Activated gamma-delta T cell (primary cell): Measurements from ENCODE around the gene LDB2.

Source experiments
- DNase-seq: peaks from one replicate; lab custom pipeline; 2025; lab: John Stamatoyannopoulos, UW

The LDB2 gene

DNA sequence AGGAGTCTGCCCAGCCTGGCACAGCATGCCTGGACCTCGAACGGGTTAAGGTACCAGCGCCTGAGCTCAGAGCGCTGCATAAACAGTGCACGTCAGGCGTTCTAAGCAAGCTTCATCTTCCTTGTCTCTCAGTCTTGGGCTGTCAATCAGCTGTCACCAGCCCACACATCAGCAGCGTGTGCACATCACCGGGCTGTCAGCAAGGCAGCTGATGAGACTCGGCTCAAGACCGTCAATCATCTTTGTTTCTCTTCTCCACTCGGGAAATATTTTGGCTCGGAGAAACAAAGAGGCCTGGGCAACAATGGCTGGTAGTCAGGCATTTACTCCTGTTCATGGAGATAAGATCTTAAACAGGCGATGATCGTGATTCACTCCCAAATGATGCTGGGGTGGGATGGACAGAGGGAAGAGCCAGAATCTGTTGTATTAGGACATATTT is 141.3 kb downstream of the LDB2 start:
- DNase-seq, result no peak

- DNase-seq, result no peak
These were observed 144.3 kb downstream of the LDB2 start for GRCh38 chr4:16754104-16754503.

- no peak for DNase-seq
These were observed 146.3 kb downstream of the LDB2 start for GRCh38 chr4:16752150-16752549.

DNA sequence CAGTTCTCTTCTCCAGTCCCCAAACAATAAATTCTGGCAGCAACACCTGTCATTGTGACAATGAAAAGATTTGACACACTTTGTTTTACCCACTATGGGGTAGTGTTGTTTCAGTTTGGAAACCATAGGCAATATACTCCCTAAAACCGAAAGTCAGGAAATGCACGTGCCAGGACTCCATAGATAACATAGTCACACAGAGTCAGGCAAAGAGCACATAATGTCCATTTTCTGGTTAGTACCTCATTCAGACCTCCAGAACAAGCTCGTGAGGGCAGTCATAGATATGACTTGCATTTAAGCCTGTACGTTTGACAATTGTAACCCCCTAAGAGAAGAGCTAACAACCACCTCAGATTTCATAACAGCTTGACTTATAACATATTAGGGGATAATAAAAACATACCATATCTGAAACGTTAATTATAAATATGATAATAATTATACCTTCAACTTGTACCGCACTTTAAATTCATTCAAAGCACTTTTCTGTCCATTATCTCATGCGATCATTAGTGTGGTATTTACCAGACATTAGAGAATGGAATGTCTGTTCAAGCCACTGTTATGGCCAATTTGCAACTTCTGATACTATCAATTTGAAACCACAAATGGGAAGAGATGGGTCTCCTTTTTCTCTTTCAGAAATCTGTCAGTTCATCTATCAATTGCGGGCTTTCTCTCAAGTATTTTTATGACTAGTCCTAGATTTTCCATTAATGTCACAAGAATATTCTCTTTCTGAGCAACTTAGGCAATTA is 147.4 kb downstream of the LDB2 start:
- DNase-seq, result no peak

- DNase-seq, result no peak
These were observed 148.2 kb downstream of the LDB2 start for GRCh38 chr4:16750216-16750615.

DNA sequence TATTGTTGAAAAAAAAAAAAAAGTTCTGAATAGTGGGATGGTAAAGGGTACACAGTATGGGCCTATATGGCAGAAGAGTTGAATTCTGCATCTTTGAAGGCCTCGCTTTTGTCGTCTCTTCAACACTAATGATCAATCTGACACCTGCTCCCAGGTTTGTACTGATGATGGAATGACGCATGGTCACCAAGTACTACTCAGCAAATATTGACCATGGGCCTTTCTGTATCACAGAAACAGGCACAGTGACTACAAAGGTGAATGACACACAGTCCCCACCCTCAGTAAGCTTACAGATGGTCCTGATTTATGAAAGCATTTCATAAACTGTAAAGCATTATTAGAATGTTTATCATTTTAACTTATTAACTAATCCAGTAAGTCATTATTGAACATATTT is 152.6 kb downstream of the LDB2 start:
- DNase-seq, result no peak

DNA sequence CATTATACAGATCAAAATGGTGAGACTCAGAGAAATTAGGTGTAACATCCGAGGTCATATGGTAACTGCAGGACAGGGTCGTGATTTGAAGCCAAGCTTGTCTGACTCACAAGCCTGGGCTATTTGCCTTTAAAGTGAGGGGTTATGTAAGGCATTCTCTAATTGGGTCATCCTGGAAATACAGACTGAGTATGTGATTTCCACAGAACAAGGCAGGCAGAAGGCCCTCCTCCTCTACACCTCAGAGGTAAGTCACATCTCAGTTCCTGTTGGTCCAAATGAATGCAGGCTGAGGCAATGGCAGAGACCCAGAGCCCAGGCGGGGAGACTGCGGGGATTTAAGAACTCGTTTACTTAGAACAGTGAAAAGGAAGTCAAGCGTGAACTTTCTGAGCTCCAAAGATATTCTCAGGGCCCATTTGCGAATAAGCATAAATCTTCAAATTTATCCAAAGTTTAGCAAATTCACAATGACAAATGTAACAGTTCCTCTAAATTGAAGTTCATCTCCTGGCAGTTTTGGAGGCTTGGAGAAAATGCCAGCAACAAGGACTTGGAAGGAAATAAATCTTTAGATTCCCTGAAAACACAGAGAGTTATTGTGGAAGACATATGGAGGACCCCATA is 153.3 kb downstream of the LDB2 start:
- DNase-seq, result no peak

- DNase-seq, result no peak
These were observed 157.2 kb downstream of the LDB2 start for GRCh38 chr4:16741287-16741686.

- DNase-seq, result no peak
These were observed 158.3 kb downstream of the LDB2 start for GRCh38 chr4:16739997-16740624.

- DNase-seq, result no peak
These were observed 159.9 kb downstream of the LDB2 start for GRCh38 chr4:16738558-16738957.

- DNase-seq, result no peak
These were observed 164.9 kb downstream of the LDB2 start for GRCh38 chr4:16733509-16733908.

GRCh38 chr4:16732741-16733140 is 165.7 kb downstream of the LDB2 start:
- DNase-seq, result no peak

- DNase-seq, result no peak
These were observed 166.6 kb downstream of the LDB2 start for GRCh38 chr4:16731776-16732380.

DNA sequence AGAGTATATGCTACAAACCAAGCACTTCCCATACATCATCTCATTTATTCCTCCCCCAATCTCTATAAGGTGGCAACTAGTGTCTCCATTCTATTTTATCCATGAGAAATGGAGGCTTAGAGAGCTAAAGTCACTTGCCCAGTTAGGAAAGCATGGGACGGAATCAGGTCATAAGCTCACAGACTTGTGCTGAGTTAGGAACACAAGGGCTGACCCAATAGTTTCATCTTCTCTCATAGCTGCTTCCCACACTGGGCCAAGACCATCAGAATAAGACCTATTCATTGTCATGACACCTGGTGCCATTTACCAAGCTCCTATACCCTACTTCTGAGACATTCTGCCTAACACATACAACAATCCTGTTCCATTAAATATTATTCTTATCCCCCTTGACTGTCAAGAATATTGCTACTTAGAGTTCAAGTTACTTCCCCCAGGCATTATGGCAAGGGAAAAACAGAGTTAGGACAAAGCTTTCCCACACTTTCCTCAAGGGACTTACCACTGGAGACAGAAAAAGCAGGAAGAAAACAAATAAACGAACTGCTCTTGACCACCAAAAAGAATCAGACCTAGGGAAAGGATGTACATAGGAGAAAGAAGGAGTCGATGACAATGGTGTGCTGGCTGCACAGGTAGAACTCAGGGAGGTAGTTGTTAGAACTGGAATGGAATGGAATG is 167.8 kb downstream of the LDB2 start:
- no peak for DNase-seq

DNA sequence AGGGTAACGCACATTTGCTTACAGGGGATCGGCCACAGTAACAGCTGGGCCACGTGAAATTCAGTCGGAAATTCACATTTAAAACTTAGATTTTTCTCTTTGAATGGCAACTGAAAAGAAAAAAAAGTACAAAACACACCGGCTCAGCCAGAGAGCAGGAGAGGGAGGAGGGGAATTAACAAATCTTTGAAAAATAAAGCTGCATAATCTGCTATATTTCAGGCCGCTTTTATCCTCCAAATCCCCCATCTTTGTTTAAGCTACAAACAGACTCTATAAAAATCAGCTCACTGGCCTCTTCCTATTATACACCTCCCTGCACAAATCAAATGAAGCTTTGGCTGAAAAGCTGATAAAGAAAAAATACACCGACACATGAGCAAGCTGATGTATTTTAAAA is 169.1 kb downstream of the LDB2 start:
- no peak for DNase-seq

GRCh38 chr4:16728849-16729248 is 169.6 kb downstream of the LDB2 start:
- no peak for DNase-seq

DNA sequence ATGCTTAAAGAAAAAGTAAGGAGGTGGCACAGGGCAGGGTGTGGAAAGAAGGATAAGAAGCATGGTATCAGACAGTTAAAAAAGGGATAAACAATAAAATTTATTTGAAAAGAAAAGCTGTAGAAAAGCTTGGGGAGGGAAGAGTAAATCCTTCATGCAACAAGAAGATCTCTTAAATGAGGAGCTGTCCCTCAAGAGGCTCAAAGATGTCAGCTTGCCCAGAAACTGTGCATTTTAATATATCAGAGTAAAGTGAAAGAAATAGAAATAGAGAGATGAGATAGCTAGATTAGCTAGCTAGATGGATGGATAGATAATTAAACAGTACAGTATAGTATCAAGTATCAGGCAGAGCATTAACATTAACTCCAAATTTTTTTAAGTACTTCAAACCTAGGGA is 170.3 kb downstream of the LDB2 start:
- no peak for DNase-seq

DNA sequence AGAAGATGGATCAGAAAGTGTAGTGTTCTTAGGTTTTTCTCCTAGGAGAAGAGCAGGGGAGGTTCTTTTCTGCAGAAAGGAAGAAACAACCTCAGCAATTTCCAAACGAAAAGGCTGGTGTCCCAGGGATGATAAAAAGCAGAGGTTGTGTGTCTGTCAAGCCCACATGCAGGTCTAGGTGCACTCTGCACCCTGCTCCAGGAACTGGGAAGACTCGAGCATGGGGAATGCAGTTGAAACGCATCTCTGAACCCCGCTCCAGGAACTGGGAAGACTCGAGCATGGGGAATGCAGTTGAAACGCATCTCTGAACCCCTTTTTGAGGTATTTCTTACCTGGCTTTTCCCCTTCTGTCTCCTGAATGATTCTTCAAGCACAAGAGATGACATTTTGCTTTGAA is 171.2 kb downstream of the LDB2 start:
- no peak for DNase-seq

DNA sequence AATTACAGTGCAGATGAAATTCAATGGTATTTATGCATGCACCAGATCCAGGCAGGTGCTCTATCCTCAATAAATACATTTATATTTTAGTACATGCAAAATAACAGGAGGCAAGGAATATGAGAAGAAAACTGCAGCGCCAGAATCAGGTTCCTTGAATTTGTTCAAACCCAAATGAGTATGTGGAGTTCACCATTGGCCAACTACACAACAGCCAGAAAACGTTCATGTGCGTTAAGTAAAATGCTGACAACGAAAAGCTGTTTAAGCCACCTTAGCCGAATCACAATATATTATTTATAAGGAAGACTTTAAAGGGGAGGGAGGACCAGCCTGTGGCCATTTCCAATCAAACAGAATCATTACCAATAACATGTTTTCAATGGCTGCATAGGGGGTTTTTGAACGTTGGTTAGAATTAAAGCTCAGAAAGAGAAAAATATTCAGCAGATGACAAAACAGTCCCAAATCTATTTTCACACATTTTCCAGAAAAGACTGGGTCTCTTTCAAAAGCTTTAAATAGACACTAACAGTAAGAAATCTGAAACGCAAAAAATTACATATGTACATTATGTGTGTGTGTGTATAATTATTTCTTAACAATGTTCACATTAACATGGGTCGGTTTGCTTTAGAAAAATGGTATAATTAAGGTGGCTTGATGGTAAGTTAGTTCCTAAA is 171.9 kb downstream of the LDB2 start:
- DNase-seq, result no peak

DNA sequence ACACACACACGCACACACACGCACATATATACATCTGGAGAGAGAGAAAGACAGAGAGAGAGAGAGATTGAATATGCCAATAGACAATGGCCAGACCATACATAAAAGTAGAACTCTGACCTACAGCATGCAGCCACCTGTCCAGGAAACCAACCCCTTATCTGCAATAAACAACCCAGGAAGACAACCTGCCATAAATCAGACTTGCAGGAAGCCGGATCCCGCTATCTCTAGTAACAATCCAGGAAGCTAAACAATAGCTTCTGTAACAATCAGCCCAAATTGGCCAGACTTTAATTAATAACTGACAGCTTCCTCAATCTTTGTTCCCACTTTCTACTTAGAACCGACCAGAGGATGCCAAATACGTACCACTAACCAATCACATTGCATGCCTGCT is 173.2 kb downstream of the LDB2 start:
- no peak for DNase-seq

DNA sequence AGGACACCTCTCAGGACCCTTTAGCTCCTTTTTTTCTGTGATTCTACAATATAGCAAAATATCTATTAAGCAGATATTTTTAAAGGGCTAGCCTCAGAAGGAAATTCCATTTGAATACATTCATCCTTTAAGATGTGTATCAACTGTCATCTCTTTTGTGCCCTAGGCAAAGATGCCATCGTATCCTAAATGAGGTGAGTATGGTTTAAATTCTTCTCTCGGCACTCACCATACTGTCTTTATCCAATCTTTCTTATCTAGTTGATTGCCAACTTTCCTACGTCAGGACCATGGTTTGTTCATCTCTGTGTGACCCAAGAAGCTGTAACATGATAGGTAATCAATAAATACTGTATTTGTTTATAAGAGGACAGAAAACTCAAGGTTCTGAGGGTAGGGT is 176.0 kb downstream of the LDB2 start:
- no peak for DNase-seq
